Measurements from ENCODE around the gene ZNF77. TPM values are rescaled to one million over a fixed set of nuclear protein-coding genes. Genes with fewer than 3 reads are reported as not detected.

ZNF77 gene
- total and polyA plus RNA-seq, 3 donors from 2014 or later = 4.8 to 10.7 (median 5.6) TPM

GRCh38 chr19:2962018-2962670 lies 17.4 kb upstream of the ZNF77 start:
- Histone ChIP-seq H3K27ac (no peak overlapping the region), H3K9me3 (no peaks in the 10 kb centered on the region), H3K4me3 (peak overlapping the region in 1 of 2 donors; percentile 2), H3K36me3 (ENCODE audit: low read depth, missing control alignments) (no peaks in the 10 kb centered on the region), H3K27me3 (no peaks in the 10 kb centered on the region), H3K4me1 (no peaks in the 10 kb centered on the region)
- intact Hi-C loops (cut with DNase I; ENCODE audit: low total_unique reads) = no loop called here
- 25 to 26% methylated on average over 17 of the region's 17 CpGs for WGBS, 2 donors
- DNase-seq = peak; percentile 85
- TF ChIP-seq POLR2A (IDR thresholded peaks at IDR 0.05) = no peak
- TF ChIP-seq CTCF (IDR thresholded peaks at IDR 0.05) = peak; percentile 74 to 98 (median 96)

GRCh38 chr19:2960120-2960519 lies 15.3 kb upstream of the ZNF77 start:
- TF ChIP-seq POLR2A (IDR thresholded peaks at IDR 0.05) (no peak), CTCF (IDR thresholded peaks at IDR 0.05) (no peak)
- Histone ChIP-seq H3K9me3 (no peaks in the 10 kb centered on the region), H3K27me3 (no peaks in the 10 kb centered on the region), H3K27ac (no peak overlapping the region), H3K4me1 (no peaks in the 10 kb centered on the region), H3K36me3 (ENCODE audit: low read depth, missing control alignments) (no peaks in the 10 kb centered on the region), H3K4me3 (no peak overlapping the region)
- WGBS, 2 donors = 64 to 72% methylated on average over 12 of the region's 12 CpGs
- DNase-seq = no peak
- intact Hi-C loops (cut with DNase I; ENCODE audit: low total_unique reads) = no loop called here

- intact Hi-C loops (cut with DNase I; ENCODE audit: low total_unique reads) = no loop called here
- Histone ChIP-seq H3K4me1 (no peaks in the 10 kb centered on the region), H3K27me3 (no peaks in the 10 kb centered on the region), H3K9me3 (no peaks in the 10 kb centered on the region), H3K4me3 (no peak overlapping the region), H3K36me3 (ENCODE audit: low read depth, missing control alignments) (no peaks in the 10 kb centered on the region), H3K27ac (no peak overlapping the region)
- DNase-seq = no peak
- 87 to 93% methylated on average over 5 of the region's 5 CpGs for WGBS, 2 donors
- TF ChIP-seq CTCF (IDR thresholded peaks at IDR 0.05) = no peak
- TF ChIP-seq POLR2A (IDR thresholded peaks at IDR 0.05) = no peak
Observed at GRCh38 chr19:2957160-2957559, 12.4 kb upstream of the ZNF77 start.

GRCh38 chr19:2952953-2953481 lies 8.2 kb upstream of the ZNF77 start:
- H3K27me3 ChIP-seq = no peaks in the 10 kb centered on the region
- TF ChIP-seq POLR2A (IDR thresholded peaks at IDR 0.05) = no peak
- TF ChIP-seq CTCF (IDR thresholded peaks at IDR 0.05) = no peak
- H3K36me3 ChIP-seq (ENCODE audit: low read depth, missing control alignments) = no peaks in the 10 kb centered on the region
- H3K4me3 ChIP-seq = no peak overlapping the region
- H3K9me3 ChIP-seq = no peaks in the 10 kb centered on the region
- H3K4me1 ChIP-seq = peaks cover 5% of the 10 kb centered on the region
- 70 to 72% methylated on average over 9 of the region's 9 CpGs for WGBS, 2 donors
- no peak overlapping the region for H3K27ac ChIP-seq
- intact Hi-C loops (cut with DNase I; ENCODE audit: low total_unique reads) = no loop called here
- DNase-seq = no peak
